HG02973 (cell line): ENCODE measurements around the gene PLCL1.
"Not testable (repeated sequence)": the region's sequence is repeated elsewhere in the genome, so short reads cannot be mapped to it uniquely, and the experiment has no call there.

ENCODE experiments used
- ATAC-seq: cut with Tn5 transposase; IDR thresholded peaks from one replicate; pipeline ENCODE4 v1.9.1; 2021; ENCODE audit warnings: moderate library complexity; ENCODE audit not compliant: unreplicated experiment

PLCL1 gene

DNA sequence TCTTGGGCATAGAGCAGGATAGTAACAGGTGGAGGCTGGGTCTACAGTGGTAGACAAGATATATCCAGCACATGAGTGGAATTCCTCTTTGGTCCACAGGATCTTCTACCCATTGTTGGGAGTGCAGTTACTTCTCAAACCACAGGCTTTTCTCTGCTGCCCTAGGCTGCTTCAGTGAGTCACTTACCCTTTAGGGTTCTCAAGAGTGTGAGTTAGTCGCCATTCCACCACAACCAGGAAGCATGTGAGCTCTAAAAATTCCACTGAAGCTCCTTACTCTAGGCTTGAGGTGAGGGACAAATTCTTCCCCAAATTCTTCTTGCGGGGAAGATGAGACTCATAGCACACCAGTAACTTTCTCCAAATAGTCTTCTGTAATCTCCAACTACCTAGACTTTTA lies 189.4 kb downstream of the PLCL1 start:
- no peak for ATAC-seq

DNA sequence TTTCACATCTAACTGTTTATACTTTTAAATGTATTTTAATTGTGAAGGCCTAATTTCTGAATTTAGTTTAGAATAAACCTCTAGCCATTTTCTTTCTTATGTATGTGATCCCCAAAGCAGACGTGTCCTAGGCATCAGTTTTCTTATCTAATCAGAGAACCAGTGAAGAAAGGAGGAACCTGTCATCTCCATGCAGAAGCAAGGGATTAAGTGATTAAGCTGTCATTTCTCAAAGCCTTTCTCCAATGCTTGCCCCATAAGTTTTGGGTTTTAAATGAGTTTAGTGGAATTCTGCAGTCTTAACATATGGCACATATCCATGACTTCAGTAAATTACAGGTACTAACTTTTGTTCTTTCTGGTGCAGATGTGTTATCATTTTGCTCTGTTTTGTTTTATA lies 190.4 kb downstream of the PLCL1 start:
- no peak for ATAC-seq

DNA sequence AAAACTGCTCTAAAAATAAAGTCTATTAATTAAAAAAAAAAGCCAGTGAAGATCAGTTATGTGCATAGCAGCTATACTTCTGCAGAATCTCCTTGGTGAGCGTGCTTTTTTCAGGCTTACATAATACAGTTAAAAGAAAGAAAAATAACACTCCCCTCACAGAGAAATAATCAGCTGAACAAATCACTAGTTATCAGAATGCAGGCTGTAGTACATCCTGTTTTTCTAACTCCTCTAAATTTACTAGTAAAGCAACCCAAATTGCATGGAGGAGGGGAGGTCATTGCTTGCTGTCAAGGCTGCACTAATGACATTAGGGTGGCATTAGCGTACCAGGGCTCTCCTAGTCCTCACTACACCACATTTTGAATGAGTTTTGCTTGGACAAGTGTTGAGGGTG lies 192.2 kb downstream of the PLCL1 start:
- no peak for ATAC-seq

DNA sequence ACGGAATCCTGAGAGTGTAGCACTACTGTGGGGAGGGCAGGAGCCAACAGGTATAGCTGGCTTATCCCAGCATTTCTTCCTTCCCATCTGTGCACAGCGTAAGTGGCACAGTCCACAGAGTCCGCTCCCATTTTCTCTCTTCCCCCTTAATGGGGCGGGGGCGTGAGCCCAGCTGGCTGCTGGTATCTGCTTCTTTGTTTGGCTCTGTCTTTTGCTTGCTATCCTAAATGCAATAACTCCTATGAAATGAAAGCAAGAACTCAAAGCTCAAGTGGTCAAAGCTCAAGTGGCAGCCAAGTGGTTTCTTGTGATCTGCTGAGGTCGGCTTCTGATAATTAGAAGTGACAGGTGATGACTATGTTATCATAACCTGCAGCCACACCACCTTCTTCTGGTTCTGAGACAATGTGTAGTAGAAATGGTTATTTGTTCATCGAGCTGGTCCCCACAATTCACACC lies 192.7 kb downstream of the PLCL1 start:
- no peak for ATAC-seq

DNA sequence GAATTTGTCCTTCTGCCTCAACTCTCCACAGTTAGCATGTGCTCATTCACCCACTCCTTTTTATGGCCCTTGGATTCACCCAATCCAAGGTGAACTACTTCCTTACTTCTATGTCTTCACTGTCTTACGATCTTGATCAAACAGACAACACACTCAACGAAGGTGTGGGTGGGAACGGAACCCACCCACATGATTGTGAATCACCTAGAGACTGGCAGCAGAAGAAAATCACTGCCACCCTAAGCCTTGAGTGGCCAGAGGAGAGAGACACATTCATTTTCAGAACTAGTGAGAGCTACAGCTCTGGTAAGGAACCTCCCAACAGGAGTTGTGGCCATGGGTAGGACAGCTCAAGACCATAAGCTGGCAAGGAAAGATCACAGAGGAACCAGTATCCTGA lies 194.3 kb downstream of the PLCL1 start:
- no peak for ATAC-seq

DNA sequence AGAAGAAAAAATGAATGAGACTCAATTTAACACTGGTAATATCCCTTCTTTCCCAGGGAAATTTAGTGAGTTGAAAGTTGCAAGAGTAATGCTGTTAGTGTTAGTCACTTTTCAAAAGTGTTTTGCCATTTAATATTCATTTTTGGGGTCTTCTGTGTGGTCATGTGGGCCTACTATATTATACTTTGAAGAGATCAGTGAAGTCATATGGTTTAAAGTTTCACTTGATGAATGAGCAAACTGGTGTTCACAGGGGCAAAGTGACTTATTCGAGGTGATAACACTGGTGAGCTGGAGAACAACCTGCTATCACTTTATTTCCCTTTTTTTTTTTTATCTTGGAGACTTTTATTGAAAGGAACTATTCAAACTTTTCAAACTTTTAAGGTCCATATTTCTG lies 196.0 kb downstream of the PLCL1 start:
- no peak for ATAC-seq

DNA sequence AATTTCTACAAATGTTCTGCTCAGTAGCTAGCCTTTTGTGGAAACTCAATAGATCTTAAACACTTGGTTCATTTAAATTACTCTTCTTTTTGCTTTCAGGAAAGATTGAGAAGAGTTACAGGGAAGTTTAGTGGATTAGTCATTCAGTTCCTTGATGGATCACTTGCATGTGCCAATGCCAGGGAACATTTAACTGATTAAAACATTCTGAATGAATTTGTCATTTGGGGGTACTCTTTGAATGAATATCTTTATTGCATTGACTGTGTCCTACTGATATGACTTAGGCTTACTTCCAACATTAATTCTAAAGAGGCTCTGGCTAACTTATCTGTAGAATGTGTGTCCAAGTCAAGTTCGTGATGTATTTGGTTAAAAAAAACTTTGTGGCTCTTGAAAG lies 199.8 kb downstream of the PLCL1 start:
- ATAC-seq: no peak

DNA sequence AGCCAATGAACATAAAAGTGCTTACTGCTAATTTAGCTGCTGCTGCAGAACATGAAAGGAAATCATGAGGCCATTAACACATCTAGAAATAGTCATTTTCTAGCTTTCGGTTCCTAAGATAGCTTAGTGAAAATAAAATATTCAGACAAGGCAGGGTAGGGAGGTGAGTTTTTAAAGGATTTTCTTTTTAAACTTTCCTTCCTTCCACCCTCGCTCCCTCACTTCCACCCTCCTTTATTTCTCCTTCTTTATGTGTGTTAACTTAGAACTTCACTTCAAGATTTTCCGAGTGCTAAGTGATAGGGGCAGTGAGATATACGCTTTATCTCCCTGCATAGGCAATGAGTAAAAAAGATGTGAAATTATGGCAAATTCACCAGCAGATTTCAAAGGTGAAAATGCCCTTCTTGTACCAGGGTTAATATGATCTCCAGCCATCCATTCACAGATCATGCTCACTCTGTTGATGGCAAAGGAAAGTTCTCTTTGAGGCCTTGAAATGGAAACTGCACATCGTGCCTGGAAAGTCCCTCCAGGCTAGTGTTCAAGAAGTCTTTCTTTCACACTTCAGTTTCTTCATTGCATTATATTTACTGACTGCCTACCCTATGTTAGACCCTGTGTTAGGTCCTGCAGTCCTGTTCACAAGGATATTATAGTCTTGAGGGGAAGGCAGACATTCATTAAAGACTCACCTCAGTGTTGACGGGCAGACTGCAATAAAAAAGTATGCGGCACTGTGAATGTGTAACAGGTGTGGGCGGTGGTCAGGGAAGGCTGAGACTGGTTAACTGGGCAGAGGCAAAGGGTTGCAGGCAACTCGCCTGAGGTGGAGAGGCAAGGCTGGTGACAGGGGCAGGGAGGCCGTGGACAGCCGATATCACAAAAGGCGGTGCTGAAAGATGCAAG lies 200.8 kb downstream of the PLCL1 start:
- peak; percentile 80 for ATAC-seq

DNA sequence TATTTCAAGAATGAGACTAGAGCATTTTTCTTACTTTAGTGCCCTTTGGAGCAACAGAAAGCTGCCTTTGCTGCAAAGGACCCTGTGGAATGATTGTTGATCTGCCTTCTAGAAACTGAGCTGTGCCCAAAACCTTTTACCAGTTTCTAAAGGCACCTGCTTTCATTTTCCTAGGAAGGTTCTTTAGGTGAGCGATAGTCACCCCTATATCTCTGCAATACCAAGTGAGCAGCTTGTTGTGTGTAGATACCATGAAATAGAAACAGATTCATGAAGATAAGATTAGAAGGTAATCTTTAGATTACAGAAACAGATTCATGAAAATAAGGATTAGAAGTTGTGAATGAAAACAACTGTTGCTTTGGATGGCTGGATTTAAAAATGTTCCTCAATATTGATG lies 202.3 kb downstream of the PLCL1 start:
- ATAC-seq: no peak

DNA sequence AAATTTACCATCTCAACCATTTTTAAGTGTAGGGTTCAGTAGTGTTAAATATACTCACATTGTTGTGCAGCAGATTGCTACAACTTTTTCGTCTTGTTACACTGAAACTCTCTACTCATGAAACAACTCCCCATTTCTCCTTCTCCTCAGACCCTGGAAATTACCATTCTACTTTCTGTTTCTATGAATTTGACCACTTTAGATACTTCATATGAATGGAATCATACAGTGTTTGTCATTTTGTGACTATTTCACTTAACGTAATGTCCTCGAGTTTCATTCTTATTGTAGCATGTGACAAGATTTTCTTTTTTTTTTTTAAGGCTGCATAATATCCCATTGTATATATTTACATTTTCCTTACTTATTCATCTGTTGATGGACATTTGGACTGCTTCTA lies 203.8 kb downstream of the PLCL1 start:
- ATAC-seq: no peak

DNA sequence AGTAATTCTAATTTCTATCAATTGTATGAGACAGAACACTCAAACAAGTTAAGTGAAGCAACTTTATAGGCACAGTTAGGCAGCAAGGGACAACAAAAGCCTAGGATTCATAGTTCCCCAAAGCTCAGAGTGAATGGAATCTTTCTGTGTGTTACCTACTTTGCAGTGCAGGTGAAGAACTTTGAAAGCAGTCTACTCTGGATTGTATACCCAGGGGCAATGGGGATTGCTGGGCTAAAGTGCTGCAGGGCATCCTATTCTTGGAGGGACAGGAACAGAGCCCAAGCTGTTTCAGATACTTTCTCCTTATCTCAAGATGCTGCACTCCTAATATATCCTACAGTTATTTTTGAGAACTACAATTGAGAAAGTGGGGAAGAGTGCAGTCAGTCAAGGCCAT lies 207.6 kb downstream of the PLCL1 start:
- ATAC-seq: no peak

DNA sequence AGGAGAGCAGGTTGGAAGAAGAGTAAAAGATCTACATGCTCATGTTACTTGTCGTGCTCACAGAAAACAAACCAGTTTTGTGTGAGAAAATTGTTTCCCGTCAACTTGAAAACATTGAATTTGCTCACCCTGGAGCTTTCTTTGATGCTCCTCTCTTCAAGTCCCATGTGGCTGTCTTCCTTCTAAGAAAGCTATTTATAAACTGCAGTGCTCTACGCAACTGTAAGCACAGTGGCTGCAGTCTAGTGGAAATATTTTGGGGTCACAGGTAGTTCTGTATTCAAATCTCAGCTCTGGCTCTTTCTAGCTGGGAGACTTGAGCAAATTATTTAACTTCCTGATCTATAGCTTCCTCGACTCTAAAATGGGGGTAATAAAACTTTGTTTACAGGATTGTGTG lies 211.8 kb downstream of the PLCL1 start:
- no peak for ATAC-seq

DNA sequence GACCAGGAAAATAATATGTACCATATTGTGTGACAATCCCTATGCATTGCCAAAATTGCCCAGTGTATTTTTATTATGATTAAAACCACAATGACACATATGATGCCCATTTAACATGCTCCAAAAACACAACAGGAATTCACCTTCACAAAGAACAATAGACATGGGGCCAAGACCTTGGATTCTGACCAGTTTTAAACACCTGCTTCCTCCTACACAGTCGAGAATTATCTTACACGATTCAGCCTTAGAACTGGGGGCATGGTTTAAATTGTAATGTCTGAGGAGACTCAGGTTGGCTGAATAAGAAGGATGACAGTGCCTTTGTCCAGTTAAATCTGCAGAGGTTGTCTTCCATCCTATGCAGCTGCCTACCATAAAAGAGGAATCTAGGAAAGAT lies 212.7 kb downstream of the PLCL1 start:
- no peak for ATAC-seq

DNA sequence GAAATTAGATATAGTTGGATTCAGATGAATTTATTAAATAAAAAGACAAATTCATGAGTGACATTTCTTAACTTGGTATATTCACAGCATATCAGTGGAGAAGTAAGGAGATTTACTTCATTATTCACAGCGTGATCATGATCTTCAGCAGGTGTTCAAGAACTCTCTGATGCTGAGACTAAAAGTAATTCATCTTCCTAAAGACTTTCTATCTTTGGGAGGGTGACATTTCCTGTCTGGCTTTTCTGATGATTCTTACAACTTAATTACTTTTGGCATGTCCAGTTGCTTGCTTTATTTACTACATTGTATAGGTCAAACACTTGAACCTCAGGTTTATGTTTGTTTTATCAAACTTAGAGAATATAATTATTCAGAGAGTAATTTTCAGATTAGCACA lies 224.6 kb downstream of the PLCL1 start:
- no peak for ATAC-seq

DNA sequence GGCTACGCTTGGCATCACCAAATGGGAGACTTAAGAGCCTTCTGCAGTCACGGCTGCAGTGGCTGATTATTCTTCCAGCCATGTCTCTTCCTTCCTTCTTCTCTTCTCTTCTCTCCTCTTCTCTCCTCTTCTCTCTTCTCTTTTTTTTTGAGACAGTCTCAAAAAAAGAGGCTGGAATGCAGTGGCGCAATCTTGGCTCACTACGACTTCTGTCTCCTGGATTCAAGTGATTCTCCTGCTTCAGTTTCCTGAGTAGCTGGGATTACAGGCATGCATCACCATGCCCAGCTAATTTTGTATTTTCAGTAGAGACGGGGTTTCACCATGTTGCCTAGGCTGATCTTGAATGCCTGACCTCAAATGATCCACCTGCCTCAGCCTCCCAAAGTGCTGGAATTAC lies 225.2 kb downstream of the PLCL1 start:
- ATAC-seq: not testable (repeated sequence)

DNA sequence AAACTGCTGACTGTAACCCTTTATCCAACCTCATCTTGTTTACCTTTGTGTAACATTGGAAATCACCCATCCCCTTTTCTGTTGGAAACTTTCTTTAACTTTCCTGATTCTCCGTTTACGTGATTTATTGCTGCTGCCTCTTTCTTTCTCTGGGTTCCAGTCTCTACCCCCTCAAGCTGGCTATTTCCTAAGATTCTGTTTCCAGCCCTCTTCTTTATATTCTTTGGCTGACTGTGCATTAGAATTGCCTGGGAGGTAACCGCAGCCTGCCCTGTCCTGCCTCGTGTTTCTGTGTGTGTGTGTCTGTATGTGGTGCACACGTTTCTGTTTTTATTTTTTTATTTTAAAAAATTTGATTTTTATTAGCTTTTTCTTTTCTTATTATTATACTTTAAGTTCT lies 229.2 kb downstream of the PLCL1 start:
- no peak for ATAC-seq

DNA sequence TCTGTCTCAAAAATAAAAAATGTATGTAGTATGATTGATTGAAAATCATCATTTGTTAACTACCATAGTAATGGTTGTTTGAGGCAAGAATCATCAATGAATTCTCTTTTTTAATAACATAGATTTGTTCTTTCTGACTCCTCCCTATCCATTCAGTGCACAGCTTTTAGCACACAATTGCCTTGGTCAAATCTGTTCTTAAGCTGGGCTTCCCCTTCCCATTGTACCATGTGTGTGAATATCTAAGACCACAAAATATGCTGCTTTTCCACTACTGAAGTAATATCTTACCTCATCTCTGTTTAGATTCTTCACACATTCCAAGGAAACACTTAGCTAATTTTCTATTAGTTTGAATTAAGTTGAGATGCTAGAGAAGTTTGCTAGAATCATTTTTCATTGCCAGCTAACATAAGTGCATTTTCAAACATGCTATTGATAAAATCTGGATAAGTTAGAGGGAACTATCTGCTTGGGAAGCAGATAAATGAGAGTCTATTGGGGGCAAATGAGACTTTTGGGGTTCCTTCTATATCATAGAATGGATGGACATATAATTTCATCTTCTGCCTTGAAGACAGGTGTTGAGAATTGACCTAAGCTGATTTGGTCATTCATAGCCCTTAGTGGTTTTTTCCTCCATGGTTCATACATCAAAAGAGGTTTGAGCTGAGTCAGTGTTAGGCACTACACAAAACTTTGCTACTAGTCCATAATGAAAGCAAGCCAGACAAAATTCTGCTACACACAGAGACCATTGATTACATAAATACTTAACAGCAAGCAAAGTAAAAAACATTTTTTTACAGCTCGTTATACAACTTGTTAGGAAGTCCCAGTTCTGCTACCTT lies 231.9 kb downstream of the PLCL1 start:
- ATAC-seq: no peak

DNA sequence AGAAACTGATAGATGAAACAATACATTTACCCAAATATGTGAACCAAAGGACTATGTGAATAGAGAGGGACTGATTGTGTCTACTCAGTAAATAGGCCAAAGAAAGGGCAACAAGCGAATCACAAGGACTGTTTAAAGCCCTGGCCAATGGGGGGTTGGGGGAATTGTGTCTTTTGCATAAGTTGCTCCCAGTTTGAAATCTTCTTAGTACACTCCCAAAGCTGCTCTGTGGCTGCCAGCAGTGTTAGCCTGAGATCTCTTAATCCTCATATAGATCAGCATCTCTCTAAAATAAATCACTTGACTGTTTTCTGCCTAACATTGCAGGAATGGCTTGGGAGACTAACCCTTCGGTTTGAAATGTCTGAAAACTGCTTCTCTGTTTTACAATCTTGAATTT lies 236.4 kb downstream of the PLCL1 start:
- ATAC-seq: no peak

DNA sequence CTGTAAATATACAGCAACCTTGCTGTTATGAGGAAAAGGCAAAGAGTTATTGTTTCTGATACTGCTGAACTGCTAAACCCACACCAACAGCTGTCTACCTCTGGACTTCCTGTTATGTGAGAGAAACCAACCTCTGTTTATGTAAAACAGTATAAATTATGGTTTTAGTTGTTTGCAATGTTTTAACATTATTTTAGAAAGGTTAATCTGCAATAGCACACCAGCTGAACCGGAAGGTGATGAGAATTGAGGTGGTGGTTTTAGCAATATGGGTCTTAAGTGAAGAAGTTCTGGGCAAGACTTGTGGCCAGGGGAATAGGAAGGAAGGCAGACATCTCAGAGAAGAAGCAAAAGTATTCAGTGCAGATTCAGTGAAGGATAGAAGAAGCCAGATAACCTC lies 237.8 kb downstream of the PLCL1 start:
- peak; percentile 64 for ATAC-seq

DNA sequence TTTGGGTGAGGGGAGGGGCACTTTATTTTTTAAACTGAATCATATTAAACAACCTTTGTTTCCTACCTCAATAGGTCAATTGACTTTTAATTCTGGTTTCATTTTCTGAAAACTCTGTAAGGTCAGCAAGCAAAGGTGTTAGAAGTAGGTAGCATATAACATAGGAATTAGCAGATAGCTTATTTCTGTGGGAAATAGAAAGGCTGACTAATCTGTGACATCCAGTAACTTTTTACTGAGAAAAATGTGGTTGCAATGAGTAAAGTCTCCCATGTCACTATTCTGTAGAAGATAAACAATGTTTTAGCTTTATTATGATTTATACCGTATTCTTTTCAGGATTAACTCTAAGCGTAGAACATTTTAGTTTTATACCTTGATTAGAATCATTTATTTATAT lies 240.4 kb downstream of the PLCL1 start:
- ATAC-seq: no peak

DNA sequence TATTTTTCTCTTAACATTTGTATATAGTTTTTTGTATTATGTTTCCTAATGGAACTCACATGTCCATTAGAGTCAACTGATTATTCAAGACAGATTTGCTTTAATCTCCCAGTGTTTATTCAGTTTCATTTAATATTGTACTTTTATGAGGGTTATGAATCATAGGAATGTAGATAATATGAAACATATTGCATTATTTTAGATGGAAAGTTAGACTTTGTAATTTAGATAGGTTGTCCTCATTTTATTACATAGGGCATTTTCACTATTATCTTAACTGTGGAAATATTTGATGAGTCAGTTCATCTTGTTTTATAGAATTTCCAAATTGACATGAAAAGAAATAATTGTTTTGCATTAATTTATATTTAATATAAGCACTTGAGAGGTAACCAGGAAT lies 240.8 kb downstream of the PLCL1 start:
- ATAC-seq: no peak

DNA sequence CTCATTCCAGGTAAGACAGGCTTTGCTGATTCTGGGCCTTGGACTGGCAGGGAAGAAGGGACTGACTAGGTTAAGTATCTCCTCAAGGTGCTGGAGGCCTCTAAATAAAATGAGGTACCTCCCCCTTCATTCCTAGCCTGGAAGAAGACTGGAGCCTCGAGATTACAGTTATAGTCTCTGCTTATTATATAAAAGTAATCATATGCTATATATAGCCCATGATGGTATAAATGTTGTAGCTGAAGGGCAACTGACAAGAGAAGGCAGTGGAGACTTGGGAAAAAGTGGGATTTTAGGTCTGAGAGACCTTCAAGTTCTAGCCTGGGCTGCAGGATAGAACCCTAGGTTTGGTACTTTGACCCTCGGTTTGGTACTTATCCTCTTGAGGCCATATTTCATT lies 248.3 kb downstream of the PLCL1 start:
- no peak for ATAC-seq
